SU-DHL-6 (cell line): ENCODE results near the gene UNK.

Experiments used
- H2AFZ ChIP-seq: fragments of 200-600 bp; sonication (generic); 2 replicates; pipeline ENCODE4 v1.6.1; 2014; ENCODE audit warnings: low read depth, mild to moderate bottlenecking, moderate library complexity, mixed read lengths, antibody characterized with exemption, low read length; ENCODE audit not compliant: severe bottlenecking
- H3F3A ChIP-seq: fragments of 200-600 bp; shearing (Covaris generic); 2 replicates; pipeline ENCODE4 v1.6.0; 2016; ENCODE audit warnings: antibody characterized with exemption, mild to moderate bottlenecking; ENCODE audit not compliant: insufficient read depth
- H3K27ac ChIP-seq: fragments of 200-600 bp; sonication (generic); 2 replicates; pipeline ENCODE4 v1.5.1; 2016; ENCODE audit warnings: low read depth, mild to moderate bottlenecking, low read length, moderate library complexity, mixed read lengths
- H3K27me3 ChIP-seq: fragments of 200-600 bp; sonication (generic), shearing (Covaris generic); 2 replicates; pipeline ENCODE4 v1.6.0; 2014; ENCODE audit warnings: mild to moderate bottlenecking, low read length
- H3K36me3 ChIP-seq: fragments of 200-600 bp; sonication (generic); 2 replicates; pipeline ENCODE4 v1.6.1; 2014; ENCODE audit warnings: mild to moderate bottlenecking, low read length, mixed read lengths
- H3K4me2 ChIP-seq: fragments of 300-600, 200-600 bp; shearing (Covaris generic), sonication (generic); 2 replicates; pipeline ENCODE4 v1.6.0; 2014; ENCODE audit warnings: low read length, low read depth, mild to moderate bottlenecking; ENCODE audit not compliant: poor library complexity, severe bottlenecking
- H3K4me3 ChIP-seq: fragments of 200-600 bp; sonication (generic); 2 replicates; pipeline ENCODE4 v1.5.1; 2014; ENCODE audit warnings: antibody characterized with exemption, low read length, mild to moderate bottlenecking, mixed read lengths; ENCODE audit not compliant: insufficient read depth, poor library complexity, severe bottlenecking
- H3K79me2 ChIP-seq: fragments of 200-600 bp; sonication (generic); 2 replicates; pipeline ENCODE4 v1.6.1; 2014; ENCODE audit warnings: mild to moderate bottlenecking, low read length, moderate library complexity; ENCODE audit not compliant: insufficient read depth
- H3K9ac ChIP-seq: fragments of 200-600 bp; sonication (generic); 2 replicates; pipeline ENCODE4 v1.7.0; 2014; ENCODE audit warnings: mild to moderate bottlenecking, low read length
- H3K9me2 ChIP-seq: fragments of 200-600 bp; sonication (generic); replicated peaks from 2 replicates; pipeline ENCODE4 v1.6.1; 2014; ENCODE audit warnings: low read length; ENCODE audit not compliant: insufficient read depth
- H3K9me3 ChIP-seq: fragments of 200-600 bp; sonication (generic); 2 replicates; pipeline ENCODE4 v1.6.1; 2014; ENCODE audit warnings: low read length, mixed read lengths; ENCODE audit not compliant: insufficient read depth
- H4K20me1 ChIP-seq: fragments of 200-600 bp; sonication (generic); 2 replicates; pipeline ENCODE4 v1.6.1; 2014; ENCODE audit warnings: low read depth, mild to moderate bottlenecking, antibody characterized with exemption, low read length, moderate library complexity, mixed read lengths
- CTCF ChIP-seq: fragments of 200-600 bp; sonication (generic); IDR thresholded peaks from one replicate; pipeline ENCODE4 v1.5.1; 2017; ENCODE audit warnings: antibody characterized with exemption, mild to moderate bottlenecking, low read length, moderate library complexity; ENCODE audit not compliant: insufficient read depth, poor library complexity, severe bottlenecking
- EZH2phosphoT487 ChIP-seq: fragments of 200-600 bp; sonication (generic), shearing (Covaris generic); conservative IDR thresholded peaks from 2 replicates; pipeline ENCODE4 v1.6.1; 2018; ENCODE audit warnings: mild to moderate bottlenecking, antibody characterized with exemption, low read length, moderate library complexity, mixed read lengths

Gene UNK

GRCh38 chr17:75767881-75768280 lies 16.7 kb upstream of the UNK start:
- Histone ChIP-seq H2AFZ (no peak overlapping the region), H3K79me2 (no peaks in the 10 kb centered on the region), H3F3A (0 out of 2 replicates have a peak, but pooled peaks cover 4% of the 10 kb centered on the region), H3K9me2 (no peaks in the 10 kb centered on the region), H4K20me1 (no peaks in the 10 kb centered on the region), H3K4me2 (no peak overlapping the region), H3K27ac (no peak overlapping the region), H3K9ac (no peak overlapping the region), H3K27me3 (no peaks in the 10 kb centered on the region), H3K36me3 (no peaks in the 10 kb centered on the region), H3K9me3 (no peaks in the 10 kb centered on the region), H3K4me3 (no peak overlapping the region)
- TF ChIP-seq EZH2phosphoT487 = no peak
- TF ChIP-seq CTCF = no peak

GRCh38 chr17:75769536-75769935 lies 15.1 kb upstream of the UNK start:
- no peaks in the 10 kb centered on the region for H3K79me2 ChIP-seq
- no peak overlapping the region for H3K4me2 ChIP-seq
- H2AFZ ChIP-seq = no peak overlapping the region
- no peak overlapping the region for H3K4me3 ChIP-seq
- 0 out of 2 replicates have a peak, but pooled peaks cover 4% of the 10 kb centered on the region for H3F3A ChIP-seq
- TF ChIP-seq EZH2phosphoT487 (no peak), CTCF (no peak)
- no peaks in the 10 kb centered on the region for H3K36me3 ChIP-seq
- no peaks in the 10 kb centered on the region for H3K9me2 ChIP-seq
- no peak overlapping the region for H3K27ac ChIP-seq
- H3K9ac ChIP-seq = no peak overlapping the region
- no peaks in the 10 kb centered on the region for H4K20me1 ChIP-seq
- H3K9me3 ChIP-seq = no peaks in the 10 kb centered on the region
- H3K27me3 ChIP-seq = no peaks in the 10 kb centered on the region

- peaks cover 18% of the 10 kb centered on the region for H3F3A ChIP-seq
- H3K9me2 ChIP-seq = no peaks in the 10 kb centered on the region
- no peaks in the 10 kb centered on the region for H3K27me3 ChIP-seq
- H3K4me2 ChIP-seq = no peak overlapping the region
- TF ChIP-seq EZH2phosphoT487 (no peak), CTCF (no peak)
- H3K79me2 ChIP-seq = no peaks in the 10 kb centered on the region
- H3K9ac ChIP-seq = no peak overlapping the region
- H3K9me3 ChIP-seq = no peaks in the 10 kb centered on the region
- H3K27ac ChIP-seq = no peak overlapping the region
- H3K4me3 ChIP-seq = no peak overlapping the region
- no peaks in the 10 kb centered on the region for H3K36me3 ChIP-seq
- no peaks in the 10 kb centered on the region for H4K20me1 ChIP-seq
- no peak overlapping the region for H2AFZ ChIP-seq
These were observed 13.0 kb upstream of the UNK start for GRCh38 chr17:75771334-75772281.
